ENCODE measurements around the gene ADAM8.

ADAM8 gene

GRCh38 chr10:133292919-133293809 is 16.5 kb upstream of the ADAM8 start:
- TF ChIP-seq, protein P1, sequence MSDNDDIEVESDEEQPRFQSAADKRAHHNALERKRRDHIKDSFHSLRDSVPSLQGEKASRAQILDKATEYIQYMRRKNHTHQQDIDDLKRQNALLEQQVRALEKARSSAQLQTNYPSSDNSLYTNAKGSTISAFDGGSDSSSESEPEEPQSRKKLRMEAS (IDR thresholded peaks at IDR 0.05): no peak
- no peak for TF ChIP-seq EGR1 (IDR thresholded peaks at IDR 0.05)
- no peak for TF ChIP-seq ZBTB7A (IDR thresholded peaks at IDR 0.05; ENCODE audit: low read depth)
- no peak for TF ChIP-seq RAD21 (IDR thresholded peaks at IDR 0.05; ENCODE audit: low read depth)
- TF ChIP-seq NFIC (IDR thresholded peaks at IDR 0.05): no peak
- TF ChIP-seq EP300 (IDR thresholded peaks at IDR 0.05; ENCODE audit: borderline replicate concordance): no peak
- TF ChIP-seq, protein P2, sequence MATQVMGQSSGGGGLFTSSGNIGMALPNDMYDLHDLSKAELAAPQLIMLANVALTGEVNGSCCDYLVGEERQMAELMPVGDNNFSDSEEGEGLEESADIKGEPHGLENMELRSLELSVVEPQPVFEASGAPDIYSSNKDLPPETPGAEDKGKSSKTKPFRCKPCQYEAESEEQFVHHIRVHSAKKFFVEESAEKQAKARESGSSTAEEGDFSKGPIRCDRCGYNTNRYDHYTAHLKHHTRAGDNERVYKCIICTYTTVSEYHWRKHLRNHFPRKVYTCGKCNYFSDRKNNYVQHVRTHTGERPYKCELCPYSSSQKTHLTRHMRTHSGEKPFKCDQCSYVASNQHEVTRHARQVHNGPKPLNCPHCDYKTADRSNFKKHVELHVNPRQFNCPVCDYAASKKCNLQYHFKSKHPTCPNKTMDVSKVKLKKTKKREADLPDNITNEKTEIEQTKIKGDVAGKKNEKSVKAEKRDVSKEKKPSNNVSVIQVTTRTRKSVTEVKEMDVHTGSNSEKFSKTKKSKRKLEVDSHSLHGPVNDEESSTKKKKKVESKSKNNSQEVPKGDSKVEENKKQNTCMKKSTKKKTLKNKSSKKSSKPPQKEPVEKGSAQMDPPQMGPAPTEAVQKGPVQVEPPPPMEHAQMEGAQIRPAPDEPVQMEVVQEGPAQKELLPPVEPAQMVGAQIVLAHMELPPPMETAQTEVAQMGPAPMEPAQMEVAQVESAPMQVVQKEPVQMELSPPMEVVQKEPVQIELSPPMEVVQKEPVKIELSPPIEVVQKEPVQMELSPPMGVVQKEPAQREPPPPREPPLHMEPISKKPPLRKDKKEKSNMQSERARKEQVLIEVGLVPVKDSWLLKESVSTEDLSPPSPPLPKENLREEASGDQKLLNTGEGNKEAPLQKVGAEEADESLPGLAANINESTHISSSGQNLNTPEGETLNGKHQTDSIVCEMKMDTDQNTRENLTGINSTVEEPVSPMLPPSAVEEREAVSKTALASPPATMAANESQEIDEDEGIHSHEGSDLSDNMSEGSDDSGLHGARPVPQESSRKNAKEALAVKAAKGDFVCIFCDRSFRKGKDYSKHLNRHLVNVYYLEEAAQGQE (IDR thresholded peaks at IDR 0.05; ENCODE audit: low read depth): no peak
- TF ChIP-seq TCF12 (IDR thresholded peaks at IDR 0.05; ENCODE audit: low read depth): no peak
- TF ChIP-seq USF1 (IDR thresholded peaks at IDR 0.05): no peak
- TF ChIP-seq TAF1 (IDR thresholded peaks at IDR 0.05; ENCODE audit: low read depth): no peak

DNA sequence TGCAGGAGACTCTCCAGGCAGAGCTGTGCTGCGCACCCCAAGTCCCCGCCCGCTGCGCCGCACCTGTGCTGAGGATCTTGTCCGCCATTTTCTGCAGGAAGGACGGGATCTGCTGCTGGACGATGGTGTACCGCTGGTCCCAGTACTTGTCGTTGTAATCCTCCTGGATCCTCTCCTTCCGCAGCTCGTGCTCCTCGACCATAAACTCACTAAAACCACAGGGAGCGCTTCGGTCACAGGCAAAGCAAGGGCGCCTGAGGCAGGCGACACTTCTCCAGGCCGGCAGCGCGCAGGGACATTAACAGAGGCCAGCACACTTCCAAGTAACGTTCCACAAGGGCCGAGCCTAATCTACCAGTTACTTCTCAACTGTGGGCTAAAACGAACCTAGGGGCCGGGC is 13.1 kb upstream of the ADAM8 start:
- TF ChIP-seq, protein P1 (IDR thresholded peaks at IDR 0.05): no peak
- TF ChIP-seq EGR1 (IDR thresholded peaks at IDR 0.05) (no peak), TCF12 (IDR thresholded peaks at IDR 0.05; ENCODE audit: low read depth) (no peak), FOXM1 (IDR thresholded peaks at IDR 0.05; ENCODE audit: borderline replicate concordance, low read depth) (no peak), CEBPB (IDR thresholded peaks at IDR 0.05) (no peak)
- TF ChIP-seq, protein P2 (IDR thresholded peaks at IDR 0.05; ENCODE audit: low read depth): no peak

- TF ChIP-seq NFIC (IDR thresholded peaks at IDR 0.05) (no peak), CEBPB (IDR thresholded peaks at IDR 0.05) (no peak), FOXM1 (IDR thresholded peaks at IDR 0.05; ENCODE audit: borderline replicate concordance, low read depth) (no peak), RAD21 (IDR thresholded peaks at IDR 0.05; ENCODE audit: low read depth) (no peak), EP300 (IDR thresholded peaks at IDR 0.05; ENCODE audit: borderline replicate concordance) (no peak), ZBTB7A (IDR thresholded peaks at IDR 0.05; ENCODE audit: low read depth) (no peak), USF1 (IDR thresholded peaks at IDR 0.05) (no peak), TCF12 (IDR thresholded peaks at IDR 0.05; ENCODE audit: low read depth) (no peak), EGR1 (IDR thresholded peaks at IDR 0.05) (no peak), TAF1 (IDR thresholded peaks at IDR 0.05; ENCODE audit: low read depth) (no peak), YY1 (IDR thresholded peaks at IDR 0.05; ENCODE audit: low read depth) (no peak), TEAD4 (IDR thresholded peaks at IDR 0.05) (no peak), CREB1 (IDR thresholded peaks at IDR 0.05; ENCODE audit: low read depth) (no peak)
- TF ChIP-seq, protein P2 (IDR thresholded peaks at IDR 0.05; ENCODE audit: low read depth): no peak
- TF ChIP-seq, protein P1 (IDR thresholded peaks at IDR 0.05): no peak
Observed at GRCh38 chr10:133287832-133288500, 11.3 kb upstream of the ADAM8 start.

GRCh38 chr10:133286366-133286765 is 9.7 kb upstream of the ADAM8 start:
- no peak for TF ChIP-seq CREB1 (IDR thresholded peaks at IDR 0.05; ENCODE audit: low read depth)
- no peak for TF ChIP-seq EP300 (IDR thresholded peaks at IDR 0.05; ENCODE audit: borderline replicate concordance)
- TF ChIP-seq USF1 (IDR thresholded peaks at IDR 0.05): no peak
- TF ChIP-seq, protein P1 (IDR thresholded peaks at IDR 0.05): no peak
- TF ChIP-seq, protein P2 (IDR thresholded peaks at IDR 0.05; ENCODE audit: low read depth): no peak
- TF ChIP-seq FOXM1 (IDR thresholded peaks at IDR 0.05; ENCODE audit: borderline replicate concordance, low read depth): no peak
- no peak for TF ChIP-seq NFIC (IDR thresholded peaks at IDR 0.05)
- no peak for TF ChIP-seq YY1 (IDR thresholded peaks at IDR 0.05; ENCODE audit: low read depth)
- TF ChIP-seq RAD21 (IDR thresholded peaks at IDR 0.05; ENCODE audit: low read depth): no peak

Data from Ishikawa (cell line).